ENCODE results near the gene BCKDK.

- TF ChIP-seq CTCF (IDR thresholded peaks at IDR 0.05) (no peak), TCF7L2 (IDR thresholded peaks at IDR 0.05; ENCODE audit: low read depth, low read length) (no peak), REST (IDR thresholded peaks at IDR 0.05; ENCODE audit: insufficient read depth in 1 of 2, low read depth in 2 of 2, low read length in 1 of 2) (no peak), SIN3A (IDR thresholded peaks at IDR 0.05; ENCODE audit: borderline replicate concordance, insufficient read depth, low read depth, low read length) (no peak)
These were observed 37.3 kb downstream of the BCKDK start for GRCh38 chr16:31145398-31145990.
